Measurements from ENCODE around the gene ATL2.

DNA sequence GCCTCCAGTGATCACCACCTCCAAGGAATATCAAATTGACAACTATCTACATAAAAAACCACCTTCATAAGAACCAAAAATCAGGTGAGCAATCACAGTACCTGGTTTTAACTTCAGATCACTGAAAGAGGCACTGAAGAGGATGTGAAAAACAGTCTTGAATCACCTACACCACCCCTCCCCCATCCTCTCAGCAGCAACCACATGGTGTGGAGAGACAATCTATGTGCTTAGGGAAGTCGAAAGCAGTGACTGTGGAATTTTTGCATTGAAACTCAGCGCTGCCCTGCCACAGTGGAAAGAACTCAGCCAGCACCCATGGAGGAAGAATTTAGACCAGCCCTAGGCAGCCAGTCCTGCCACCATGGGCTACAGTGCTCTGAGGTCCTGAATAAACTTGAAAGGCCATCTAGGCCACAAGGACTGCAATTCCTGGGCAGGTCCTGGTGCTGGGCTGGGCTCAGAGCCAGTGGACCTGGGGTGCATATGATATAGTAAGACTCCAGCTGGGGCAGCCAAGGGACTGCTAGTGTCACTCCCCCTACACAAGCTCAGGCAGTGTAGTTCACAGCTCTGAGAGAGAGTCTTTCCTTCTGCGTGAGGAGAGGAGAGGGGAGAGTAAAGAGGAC is 75.6 kb downstream of the ATL2 start:
- TF ChIP-seq, protein P1, sequence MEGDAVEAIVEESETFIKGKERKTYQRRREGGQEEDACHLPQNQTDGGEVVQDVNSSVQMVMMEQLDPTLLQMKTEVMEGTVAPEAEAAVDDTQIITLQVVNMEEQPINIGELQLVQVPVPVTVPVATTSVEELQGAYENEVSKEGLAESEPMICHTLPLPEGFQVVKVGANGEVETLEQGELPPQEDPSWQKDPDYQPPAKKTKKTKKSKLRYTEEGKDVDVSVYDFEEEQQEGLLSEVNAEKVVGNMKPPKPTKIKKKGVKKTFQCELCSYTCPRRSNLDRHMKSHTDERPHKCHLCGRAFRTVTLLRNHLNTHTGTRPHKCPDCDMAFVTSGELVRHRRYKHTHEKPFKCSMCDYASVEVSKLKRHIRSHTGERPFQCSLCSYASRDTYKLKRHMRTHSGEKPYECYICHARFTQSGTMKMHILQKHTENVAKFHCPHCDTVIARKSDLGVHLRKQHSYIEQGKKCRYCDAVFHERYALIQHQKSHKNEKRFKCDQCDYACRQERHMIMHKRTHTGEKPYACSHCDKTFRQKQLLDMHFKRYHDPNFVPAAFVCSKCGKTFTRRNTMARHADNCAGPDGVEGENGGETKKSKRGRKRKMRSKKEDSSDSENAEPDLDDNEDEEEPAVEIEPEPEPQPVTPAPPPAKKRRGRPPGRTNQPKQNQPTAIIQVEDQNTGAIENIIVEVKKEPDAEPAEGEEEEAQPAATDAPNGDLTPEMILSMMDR (IDR thresholded peaks at IDR 0.05), result no peak
- no peak for TF ChIP-seq EP300 (IDR thresholded peaks at IDR 0.05)
- no peak for TF ChIP-seq POLR2A (IDR thresholded peaks at IDR 0.05)

Data from tibial nerve (tissue), 4 donors.